ENCODE results near the gene WFDC1. TPM values are rescaled to one million over a fixed set of nuclear protein-coding genes. Genes with fewer than 3 reads are reported as not detected.

Gene WFDC1
- total RNA-seq, 1 donor from 2014 or later, result 3.0 TPM

DNA sequence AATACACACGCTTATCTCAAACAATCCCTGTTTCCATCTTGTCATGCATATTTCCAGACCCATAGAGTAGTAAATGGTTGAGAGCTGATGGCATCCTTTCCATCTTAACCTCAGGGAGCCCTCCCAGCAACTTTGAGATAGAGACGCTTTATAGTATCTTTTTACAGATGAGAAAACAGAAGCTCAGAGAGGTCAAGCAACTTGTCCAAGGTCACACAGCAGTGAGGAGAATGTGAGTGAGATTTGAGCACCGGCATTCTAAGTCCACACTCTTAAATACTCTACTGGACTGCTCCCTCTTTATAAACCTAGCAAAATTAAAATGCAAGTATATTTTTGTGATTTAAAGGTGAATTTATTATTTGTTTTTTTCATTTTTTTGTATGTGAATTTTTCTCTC lies 35.0 kb upstream of the WFDC1 start:
- TF ChIP-seq, protein P1, sequence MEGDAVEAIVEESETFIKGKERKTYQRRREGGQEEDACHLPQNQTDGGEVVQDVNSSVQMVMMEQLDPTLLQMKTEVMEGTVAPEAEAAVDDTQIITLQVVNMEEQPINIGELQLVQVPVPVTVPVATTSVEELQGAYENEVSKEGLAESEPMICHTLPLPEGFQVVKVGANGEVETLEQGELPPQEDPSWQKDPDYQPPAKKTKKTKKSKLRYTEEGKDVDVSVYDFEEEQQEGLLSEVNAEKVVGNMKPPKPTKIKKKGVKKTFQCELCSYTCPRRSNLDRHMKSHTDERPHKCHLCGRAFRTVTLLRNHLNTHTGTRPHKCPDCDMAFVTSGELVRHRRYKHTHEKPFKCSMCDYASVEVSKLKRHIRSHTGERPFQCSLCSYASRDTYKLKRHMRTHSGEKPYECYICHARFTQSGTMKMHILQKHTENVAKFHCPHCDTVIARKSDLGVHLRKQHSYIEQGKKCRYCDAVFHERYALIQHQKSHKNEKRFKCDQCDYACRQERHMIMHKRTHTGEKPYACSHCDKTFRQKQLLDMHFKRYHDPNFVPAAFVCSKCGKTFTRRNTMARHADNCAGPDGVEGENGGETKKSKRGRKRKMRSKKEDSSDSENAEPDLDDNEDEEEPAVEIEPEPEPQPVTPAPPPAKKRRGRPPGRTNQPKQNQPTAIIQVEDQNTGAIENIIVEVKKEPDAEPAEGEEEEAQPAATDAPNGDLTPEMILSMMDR (IDR thresholded peaks at IDR 0.05; ENCODE audit: unreplicated experiment), result no peak
- no peak for DNase-seq (ENCODE audit: low spot score in 2 of 2, unreplicated experiment in 2 of 2)
- Mint-ChIP-seq H3K4me1 (no peaks in the 10 kb centered on the region), H3K27ac (no peak overlapping the region), H3K36me3 (no peaks in the 10 kb centered on the region), H3K9me3 (no peaks in the 10 kb centered on the region), H3K27me3 (ENCODE audit: low read depth) (peaks cover 15% of the 10 kb centered on the region), H3K4me3 (no peak overlapping the region)

DNA sequence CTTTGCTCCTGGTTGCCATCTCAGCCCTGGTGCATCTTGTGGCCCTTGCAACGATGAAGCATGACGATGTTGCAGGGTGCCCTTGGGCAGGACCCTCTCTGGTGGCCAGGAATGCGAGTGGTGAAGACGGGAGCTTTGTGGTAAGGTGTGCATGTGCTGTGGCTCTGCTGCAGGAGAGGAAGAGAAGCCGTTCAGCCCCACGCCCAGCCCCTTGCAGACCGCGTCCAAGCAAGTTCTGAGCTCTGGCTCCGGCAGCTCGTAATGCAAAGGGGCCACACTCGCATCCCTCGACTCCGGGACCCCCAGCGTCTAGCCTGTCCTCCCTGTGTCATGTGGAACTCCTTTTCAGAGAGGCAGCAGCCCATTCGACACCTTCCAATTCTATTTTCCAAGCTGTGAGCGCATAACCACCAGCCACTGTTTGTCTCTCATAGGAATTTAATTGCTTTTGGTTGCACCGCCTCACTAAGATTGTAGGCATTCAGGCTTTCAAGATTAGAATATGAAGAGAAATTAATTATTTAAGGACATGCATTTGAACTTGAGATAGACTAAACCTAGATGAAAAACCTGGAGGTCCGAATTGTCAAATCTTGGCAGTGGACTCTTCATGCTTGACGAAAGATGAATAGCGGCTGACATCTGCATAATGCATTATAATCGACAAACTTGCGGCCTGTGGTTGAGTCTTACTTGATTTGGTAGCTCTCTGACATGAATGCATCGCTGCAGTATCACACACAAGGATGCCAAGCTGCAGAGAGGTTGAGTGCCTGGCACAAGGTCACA lies 33.7 kb upstream of the WFDC1 start:
- TF ChIP-seq, protein P1 (IDR thresholded peaks at IDR 0.05; ENCODE audit: unreplicated experiment), result no peak
- H3K27me3 Mint-ChIP-seq (ENCODE audit: low read depth), result peaks cover 15% of the 10 kb centered on the region
- H3K4me3 Mint-ChIP-seq, result no peak overlapping the region
- no peak for DNase-seq (ENCODE audit: low spot score in 2 of 2, unreplicated experiment in 2 of 2)
- H3K9me3 Mint-ChIP-seq, result no peaks in the 10 kb centered on the region
- no peaks in the 10 kb centered on the region for H3K4me1 Mint-ChIP-seq
- no peak overlapping the region for H3K27ac Mint-ChIP-seq
- H3K36me3 Mint-ChIP-seq, result no peaks in the 10 kb centered on the region

DNA sequence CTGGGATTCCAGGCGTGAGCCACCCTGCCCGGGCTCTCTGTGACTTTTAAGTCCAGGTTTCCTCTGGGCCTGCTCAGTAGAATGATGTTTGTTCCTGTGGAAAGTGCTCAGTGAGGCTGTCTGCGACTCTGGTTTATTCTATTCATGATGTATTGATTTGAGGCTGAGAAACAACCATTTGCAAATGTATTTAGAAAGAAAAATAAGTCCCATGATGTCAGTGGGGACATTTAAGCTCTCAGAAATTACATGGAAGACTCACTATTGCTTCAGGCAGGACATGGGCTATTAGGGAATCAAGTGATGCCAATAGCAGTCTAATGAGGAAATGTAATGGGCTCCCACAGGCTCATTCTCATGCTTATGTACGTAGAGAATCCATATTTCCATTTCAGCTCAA lies 32.6 kb upstream of the WFDC1 start:
- no peak for DNase-seq (ENCODE audit: low spot score in 2 of 2, unreplicated experiment in 2 of 2)
- Mint-ChIP-seq H3K4me3 (no peak overlapping the region), H3K36me3 (no peaks in the 10 kb centered on the region), H3K9me3 (no peaks in the 10 kb centered on the region), H3K4me1 (no peaks in the 10 kb centered on the region), H3K27me3 (ENCODE audit: low read depth) (peaks cover 9% of the 10 kb centered on the region), H3K27ac (no peak overlapping the region)
- TF ChIP-seq, protein P1 (IDR thresholded peaks at IDR 0.05; ENCODE audit: unreplicated experiment), result no peak

DNA sequence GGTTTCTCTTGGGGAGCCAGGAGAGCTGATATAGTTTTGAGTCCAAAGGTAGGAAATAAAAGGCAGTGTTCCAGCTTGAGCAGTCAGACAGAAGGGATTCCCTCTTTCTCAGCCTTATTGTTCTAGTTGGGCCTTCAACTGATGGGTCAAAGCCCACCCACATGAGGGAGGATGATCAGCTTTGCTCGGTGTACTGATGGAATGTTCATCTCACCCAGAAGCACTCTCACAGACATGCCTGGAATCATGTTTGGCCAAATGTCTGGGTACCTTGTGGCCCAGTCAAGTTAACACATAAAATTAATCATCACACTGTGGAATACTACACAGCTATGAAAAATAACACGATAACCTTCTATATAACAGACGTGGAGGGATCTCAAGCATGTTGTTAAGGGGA lies 31.7 kb upstream of the WFDC1 start:
- no peak overlapping the region for H3K4me3 Mint-ChIP-seq
- peaks cover 7% of the 10 kb centered on the region for H3K27me3 Mint-ChIP-seq (ENCODE audit: low read depth)
- TF ChIP-seq, protein P1 (IDR thresholded peaks at IDR 0.05; ENCODE audit: unreplicated experiment), result no peak
- H3K36me3 Mint-ChIP-seq, result no peaks in the 10 kb centered on the region
- DNase-seq (ENCODE audit: low spot score in 2 of 2, unreplicated experiment in 2 of 2), result no peak
- no peaks in the 10 kb centered on the region for H3K4me1 Mint-ChIP-seq
- no peak overlapping the region for H3K27ac Mint-ChIP-seq
- H3K9me3 Mint-ChIP-seq, result no peaks in the 10 kb centered on the region

DNA sequence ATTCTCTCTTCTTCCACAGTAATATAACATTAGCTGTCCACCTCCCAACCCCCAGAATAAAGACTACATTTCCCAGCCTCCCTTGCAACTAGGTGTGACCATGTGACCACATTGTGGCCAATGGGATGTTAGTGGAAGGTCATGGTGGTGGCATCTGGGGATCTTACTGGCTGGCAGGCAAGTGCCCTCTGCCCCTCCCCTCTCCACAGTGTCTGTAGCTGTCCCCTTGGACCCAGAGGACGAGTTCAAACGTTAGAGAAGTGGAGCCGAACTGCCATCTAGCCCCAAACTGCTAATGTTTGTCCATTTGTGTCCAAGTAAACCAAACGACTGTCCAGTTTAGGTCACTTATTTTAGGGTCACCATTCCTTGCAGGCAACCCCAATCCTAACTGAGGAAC lies 28.2 kb upstream of the WFDC1 start:
- TF ChIP-seq, protein P1 (IDR thresholded peaks at IDR 0.05; ENCODE audit: unreplicated experiment), result no peak
- Mint-ChIP-seq H3K4me3 (no peak overlapping the region), H3K9me3 (no peaks in the 10 kb centered on the region), H3K27me3 (ENCODE audit: low read depth) (peaks cover 7% of the 10 kb centered on the region), H3K27ac (no peak overlapping the region), H3K4me1 (peaks cover 3% of the 10 kb centered on the region), H3K36me3 (no peaks in the 10 kb centered on the region)
- no peak for DNase-seq (ENCODE audit: low spot score in 2 of 2, unreplicated experiment in 2 of 2)

All from mesothelial cell of epicardium (in vitro differentiated cells).